K562 (cell line): ENCODE results near the gene SIGLEC7. TPM values are rescaled to one million over a fixed set of nuclear protein-coding genes. Genes with fewer than 3 reads are reported as not detected.

Experiments
- ARHGAP35 ChIP-seq: fragments of 450-650 bp; IDR thresholded peaks from 2 replicates; pipeline ENCODE4 v1.6.1; 2018; ENCODE audit not compliant: partially characterized antibody
- CSDE1 ChIP-seq, 2 experiments: fragments of 450-650 bp; IDR thresholded peaks; 2 replicates each; pipeline ENCODE4 v1.6.1; 2016; ENCODE audit warnings: mild to moderate bottlenecking in 1 of 2
- EHMT2 ChIP-seq: fragments of 450-650 bp; IDR thresholded peaks from 2 replicates; pipeline ENCODE4 v1.6.1; 2018; ENCODE audit warnings: antibody characterized with exemption
- ELF2 ChIP-seq: fragments of 250-450 bp; sonication (Bioruptor Pico); IDR thresholded peaks from 2 replicates; pipeline ENCODE4 v1.5.0; 2021; ENCODE audit warnings: mild to moderate bottlenecking
- FOXP1 ChIP-seq: sonication (generic); formaldehyde crosslinking; IDR thresholded peaks from 2 replicates; pipeline ENCODE4 v1.8.0; 2022; ENCODE audit warnings: mild to moderate bottlenecking, missing genetic modification reagents
- GABPB2 ChIP-seq: fragments of 250-450 bp; sonication (Bioruptor Pico); conservative IDR thresholded peaks from 2 replicates; pipeline ENCODE4 v1.5.1; 2021; ENCODE audit warnings: mild to moderate bottlenecking
- HOMEZ ChIP-seq: fragments of 250-450 bp; sonication (Bioruptor Pico); IDR thresholded peaks from 2 replicates; pipeline ENCODE4 v1.4.0; 2020; ENCODE audit warnings: mild to moderate bottlenecking, moderate library complexity
- KDM4B ChIP-seq, 2 experiments: fragments of 450-650 bp in 1 of 2; sonication (generic) in 1 of 2; IDR thresholded peaks; 2 replicates each; pipeline ENCODE4 v1.6.1; 2016 to 2017; ENCODE audit warnings: borderline replicate concordance in 2 of 2, antibody characterized with exemption in 1 of 2, low read depth in 1 of 2, mild to moderate bottlenecking in 1 of 2
- MLX ChIP-seq, 2 experiments: fragments of 450-650 bp in 1 of 2; sonication (generic) in 1 of 2; formaldehyde crosslinking; conservative IDR thresholded peaks; 2 replicates each; pipeline versions ENCODE4 v1.4.0 to v1.8.1; 2020 to 2022; ENCODE audit warnings: mild to moderate bottlenecking in 1 of 2, missing genetic modification reagents in 1 of 2
- RBFOX2 ChIP-seq: fragments of 200-400 bp; formaldehyde crosslinking; IDR thresholded peaks from 2 replicates; pipeline ENCODE4 v1.6.1; 2017; ENCODE audit warnings: low read depth, mild to moderate bottlenecking, low read length, moderate library complexity
- SPI1 ChIP-seq: IDR thresholded peaks from 2 replicates; pipeline ENCODE4 v1.6.1; 2011; ENCODE audit warnings: low read depth, low read length, control low read depth, borderline replicate concordance
- SRSF1 ChIP-seq: fragments of 200-400 bp; formaldehyde crosslinking; IDR thresholded peaks from 2 replicates; pipeline ENCODE4 v1.6.1; 2017; ENCODE audit warnings: mild to moderate bottlenecking, low read depth, low read length, moderate library complexity
- TGIF2 ChIP-seq: sonication (generic); formaldehyde crosslinking; IDR thresholded peaks from 2 replicates; pipeline ENCODE4 v1.8.1; 2022; ENCODE audit warnings: mild to moderate bottlenecking, missing genetic modification reagents, moderate library complexity
- YY1 ChIP-seq, 3 experiments: IDR thresholded peaks; 2 replicates each; pipeline ENCODE4 v1.6.1; 2011; ENCODE audit warnings: low read length in 2 of 3, mild to moderate bottlenecking in 2 of 3, moderate library complexity in 2 of 3, borderline replicate concordance in 1 of 3, control low read depth in 1 of 3, low read depth in 1 of 3; ENCODE audit not compliant: insufficient read depth in 3 of 3, insufficient replicate concordance in 2 of 3, control insufficient read depth in 1 of 3, insufficient read length in 1 of 3; ENCODE audit errors: extremely low read depth in 1 of 3
- ZBED1 ChIP-seq: IDR thresholded peaks from 2 replicates; pipeline ENCODE4 v1.6.1; 2014
- ZBTB1 ChIP-seq: sonication (generic); formaldehyde crosslinking; IDR thresholded peaks from 2 replicates; pipeline ENCODE4 v1.8.1; 2023; ENCODE audit warnings: missing genetic modification reagents, low read depth, mild to moderate bottlenecking, borderline replicate concordance
- ZBTB33 ChIP-seq: sonication (generic); formaldehyde crosslinking; IDR thresholded peaks from 2 replicates; pipeline ENCODE4 v1.8.1; 2023; ENCODE audit warnings: mild to moderate bottlenecking, missing genetic modification reagents
- ZNF436 ChIP-seq: fragments of 250-450, 450-650 bp; sonication (Bioruptor Pico); formaldehyde crosslinking; IDR thresholded peaks from 2 replicates; pipeline ENCODE4 v1.7.0; 2020; ENCODE audit warnings: mild to moderate bottlenecking
- ZNF583 ChIP-seq: fragments of 250-450 bp; sonication (Bioruptor Pico); IDR thresholded peaks from 2 replicates; pipeline ENCODE4 v1.4.0; 2020
- polyA plus RNA-seq, 8 experiments: library from polyadenylated mRNA; depleted of rRNA in 4 of 8; stranded (reverse) in 5 of 8; unstranded in 3 of 8; fragments of >200 nt; fragmentation: Nextera tagmentation in 2 of 8; fragmentation: Illumina TruSeq in 1 of 8; extraction: Ambion mirVana in 2 of 8; extraction: Trizol in 1 of 8; gene quantifications; 2 replicates each; pipeline versions ENCODE4 v1.2.1 to v1.2.3, GENCODE V29; 2011 to 2014; ENCODE audit warnings: inconsistent platforms in 1 of 8, missing spikeins in 1 of 8
- total RNA-seq, 7 experiments: library from RNA; depleted of rRNA in 6 of 7; stranded (reverse); fragments of >200 nt in 6 of 7; fragmentation: Illumina TruSeq in 2 of 7; extraction: Trizol in 2 of 7; gene quantifications; 2 replicates each; pipeline versions ENCODE4 v1.2.1 to v1.2.3, GENCODE V29; 2011 to 2021; ENCODE audit warnings: low replicate concordance in 1 of 7
- TF ChIP-seq, protein P1 (sequence below), 2 experiments: fragments of 150-350 bp in 1 of 2; IDR thresholded peaks; 2 replicates each; pipeline ENCODE4 v1.6.1; 2012 to 2016; ENCODE audit warnings: low read depth in 2 of 2, low read length in 2 of 2, mild to moderate bottlenecking in 1 of 2, moderate library complexity in 1 of 2

The SIGLEC7 gene
- total and polyA plus RNA-seq, 9 of the 15 experiments (the other 6 are each of a cell fraction or from before 2014, with no cell fraction given), result 0.10 to 0.12 TPM; not detected in 7

GRCh38 chr19:51136851-51137551, 5.1 kb upstream of the SIGLEC7 start (continued):
- TF ChIP-seq FOXP1 (CRISPR knock-in tag) (no peak), EHMT2 (peak; percentile 73; the same call in 1 of the 2 replicates), ZBTB33 (CRISPR knock-in tag) (no peak), ARHGAP35 (no peak), ZBED1 (peak; percentile 90), TGIF2 (CRISPR knock-in tag) (no peak), ZNF436 (CRISPR knock-in tag) (no peak), YY1 (IDR thresholded peaks at IDR 0.05; ENCODE audit: borderline replicate concordance in 1 of 3, control insufficient read depth in 1 of 3, extremely low read depth in 1 of 3, insufficient read depth in 3 of 3, insufficient read length in 1 of 3, insufficient replicate concordance in 2 of 3, low read depth in 1 of 3, low read length in 2 of 3) (peak in 1 of 3 experiments; percentile 69), MLX (CRISPR knock-in tag; conservative IDR thresholded peaks at IDR 0.05) (no peak), SRSF1 (no peak), RBFOX2 (peak; percentile 56; the same call in 1 of the 2 replicates), HOMEZ (no peak), ELF2 (no peak), CSDE1 (IDR thresholded peaks at IDR 0.05) (no peak), KDM4B (IDR thresholded peaks at IDR 0.05; ENCODE audit: borderline replicate concordance in 2 of 2, low read depth in 1 of 2) (peak in 1 of 2 experiments; percentile 86; a peak in 2 of 4 replicates), SPI1 (peak; percentile 92), ZNF583 (peak; percentile 48; the same call in 1 of the 2 replicates), GABPB2 (CRISPR knock-in tag) (no peak), ZBTB1 (CRISPR knock-in tag) (no peak)
- TF ChIP-seq, protein P1, sequence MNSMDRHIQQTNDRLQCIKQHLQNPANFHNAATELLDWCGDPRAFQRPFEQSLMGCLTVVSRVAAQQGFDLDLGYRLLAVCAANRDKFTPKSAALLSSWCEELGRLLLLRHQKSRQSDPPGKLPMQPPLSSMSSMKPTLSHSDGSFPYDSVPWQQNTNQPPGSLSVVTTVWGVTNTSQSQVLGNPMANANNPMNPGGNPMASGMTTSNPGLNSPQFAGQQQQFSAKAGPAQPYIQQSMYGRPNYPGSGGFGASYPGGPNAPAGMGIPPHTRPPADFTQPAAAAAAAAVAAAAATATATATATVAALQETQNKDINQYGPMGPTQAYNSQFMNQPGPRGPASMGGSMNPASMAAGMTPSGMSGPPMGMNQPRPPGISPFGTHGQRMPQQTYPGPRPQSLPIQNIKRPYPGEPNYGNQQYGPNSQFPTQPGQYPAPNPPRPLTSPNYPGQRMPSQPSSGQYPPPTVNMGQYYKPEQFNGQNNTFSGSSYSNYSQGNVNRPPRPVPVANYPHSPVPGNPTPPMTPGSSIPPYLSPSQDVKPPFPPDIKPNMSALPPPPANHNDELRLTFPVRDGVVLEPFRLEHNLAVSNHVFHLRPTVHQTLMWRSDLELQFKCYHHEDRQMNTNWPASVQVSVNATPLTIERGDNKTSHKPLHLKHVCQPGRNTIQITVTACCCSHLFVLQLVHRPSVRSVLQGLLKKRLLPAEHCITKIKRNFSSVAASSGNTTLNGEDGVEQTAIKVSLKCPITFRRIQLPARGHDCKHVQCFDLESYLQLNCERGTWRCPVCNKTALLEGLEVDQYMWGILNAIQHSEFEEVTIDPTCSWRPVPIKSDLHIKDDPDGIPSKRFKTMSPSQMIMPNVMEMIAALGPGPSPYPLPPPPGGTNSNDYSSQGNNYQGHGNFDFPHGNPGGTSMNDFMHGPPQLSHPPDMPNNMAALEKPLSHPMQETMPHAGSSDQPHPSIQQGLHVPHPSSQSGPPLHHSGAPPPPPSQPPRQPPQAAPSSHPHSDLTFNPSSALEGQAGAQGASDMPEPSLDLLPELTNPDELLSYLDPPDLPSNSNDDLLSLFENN (IDR thresholded peaks at IDR 0.05; ENCODE audit: low read depth in 2 of 2, low read length in 2 of 2), result peak in 1 of 2 experiments; percentile 58; a peak in 2 of 4 replicates
